Endothelial cell of umbilical vein (primary cell): ENCODE data around the gene OXA1L. TPM values are rescaled to one million over a fixed set of nuclear protein-coding genes. Genes with fewer than 3 reads are reported as not detected.
A peak's percentile ranks its signal among the peaks of the same experiment; 100 is the strongest.

Experiments
- BruUV-seq: library from RNA; stranded (reverse); fragments of 400-500 nt; replicated peaks from 2 replicates; lab custom pipeline; 2021; lab: Mats Ljungman, UMichigan
- CTCF ChIA-PET: fragments of 300-600, 350-600 bp; sonication (Branson Sonifier 250); formaldehyde crosslinking; loops from one replicate; lab custom pipeline; 2021; ENCODE audit warnings: antibody characterized with exemption, inconsistent platforms; lab: Charles Lee
- POLR2A ChIA-PET: fragments of 300-600, 350-600 bp; sonication (Branson Sonifier 250); formaldehyde crosslinking; loops from one replicate; lab custom pipeline; 2021; ENCODE audit warnings: antibody characterized with exemption, inconsistent platforms; lab: Charles Lee
- DNase-seq: peaks from one replicate; pipeline ENCODE4 v3.0.0-alpha.2; 2011; ENCODE audit warnings: low read depth, low spot score
- FAIRE-seq: peaks from 2 replicates; lab custom pipeline; 2011; peaks lifted over from hg19 to GRCh38; lab: Jason Lieb, UNC
- H2AFZ ChIP-seq: 2 replicates; pipeline ENCODE4 v1.6.0; 2012; ENCODE audit warnings: low read depth, low read length, control low read depth, inconsistent platforms
- H3K27ac ChIP-seq: 2 replicates; pipeline ENCODE4 v1.5.1; 2011; ENCODE audit warnings: low read depth, mild to moderate bottlenecking, control low read depth, low read length, moderate library complexity; ENCODE audit not compliant: insufficient read depth
- H3K27me3 ChIP-seq, 2 experiments: 2 replicates each; pipeline versions ENCODE4 v1.6.0 to v1.6.1; 2011; ENCODE audit warnings: low read length in 2 of 2, mixed read lengths in 1 of 2; ENCODE audit not compliant: control insufficient read depth in 2 of 2, insufficient read depth in 2 of 2
- H3K36me3 ChIP-seq, 2 experiments: 2 replicates in 1 of 2; 3 replicates in 1 of 2; pipeline ENCODE4 v1.5.1; 2011; ENCODE audit warnings: low read length in 2 of 2, mild to moderate bottlenecking in 1 of 2, moderate library complexity in 1 of 2; ENCODE audit not compliant: control insufficient read depth in 2 of 2, insufficient read depth in 2 of 2; ENCODE audit errors: extremely low read depth in 1 of 2
- H3K4me1 ChIP-seq: 3 replicates; pipeline ENCODE4 v1.5.1; 2011; ENCODE audit warnings: mild to moderate bottlenecking, low read length; ENCODE audit not compliant: control insufficient read depth, insufficient read depth; ENCODE audit errors: extremely low read depth
- H3K4me2 ChIP-seq: 2 replicates; pipeline ENCODE4 v1.6.1; 2011; ENCODE audit warnings: low read length, control low read depth, mixed read lengths; ENCODE audit not compliant: insufficient read depth
- H3K4me3 ChIP-seq, 3 experiments: fragments of 200-600 bp in 1 of 3; sonication (generic), shearing (Covaris generic) in 1 of 3; replicated peaks in 1 of 3; 2 replicates each; pipeline ENCODE4 v1.5.1; 2011 to 2016; ENCODE audit warnings: control low read depth in 3 of 3, low read length in 3 of 3, mild to moderate bottlenecking in 2 of 3, inconsistent platforms in 1 of 3, low read depth in 1 of 3, moderate library complexity in 1 of 3; ENCODE audit not compliant: insufficient read depth in 1 of 3
- H3K79me2 ChIP-seq: 2 replicates; pipeline ENCODE4 v1.6.0; 2012; ENCODE audit warnings: low read length, inconsistent platforms; ENCODE audit not compliant: control insufficient read depth, insufficient read depth
- H3K9ac ChIP-seq: replicated peaks from 2 replicates; pipeline ENCODE3; 2011; ENCODE audit warnings: low read length, control low read depth; ENCODE audit not compliant: insufficient read depth; ENCODE audit errors: extremely low read depth
- H3K9me1 ChIP-seq: replicated peaks from 3 replicates; pipeline ENCODE4 v1.6.0; 2011; ENCODE audit warnings: mild to moderate bottlenecking, low read length; ENCODE audit not compliant: control insufficient read depth, insufficient read depth; ENCODE audit errors: extremely low read depth
- H3K9me3 ChIP-seq: replicated peaks from 2 replicates; pipeline ENCODE4 v1.5.1; 2012; ENCODE audit warnings: low read length, inconsistent platforms; ENCODE audit not compliant: control insufficient read depth, insufficient read depth
- H4K20me1 ChIP-seq: replicated peaks from 2 replicates; pipeline ENCODE3; 2011; ENCODE audit warnings: mild to moderate bottlenecking, low read length; ENCODE audit not compliant: control insufficient read depth, insufficient read depth; ENCODE audit errors: extremely low read depth
- CTCF ChIP-seq, 2 donors: IDR thresholded peaks; 1 replicate in 1 of 2; 2 replicates in 1 of 2; pipeline ENCODE4 v1.5.1; 2011; ENCODE audit warnings: low read length in 2 of 2, mild to moderate bottlenecking in 2 of 2, moderate library complexity in 2 of 2, control low read depth in 1 of 2, inconsistent platforms in 1 of 2, low read depth in 1 of 2; ENCODE audit not compliant: insufficient read depth in 1 of 2; ENCODE audit errors: extremely low read depth in 1 of 2
- EZH2 ChIP-seq: IDR thresholded peaks from 2 replicates; pipeline ENCODE4 v1.6.1; 2012; ENCODE audit warnings: borderline replicate concordance, low read depth, mild to moderate bottlenecking, moderate library complexity, low read length, inconsistent platforms; ENCODE audit not compliant: severe bottlenecking
- FOS ChIP-seq: IDR thresholded peaks from 2 replicates; pipeline ENCODE4 v1.6.1; 2011; ENCODE audit warnings: mild to moderate bottlenecking, low read length, moderate library complexity, borderline replicate concordance; ENCODE audit not compliant: insufficient read depth
- GATA2 ChIP-seq: IDR thresholded peaks from 2 replicates; pipeline ENCODE4 v1.7.0; 2011; ENCODE audit warnings: low read depth, mild to moderate bottlenecking, moderate library complexity, mixed read lengths, low read length; ENCODE audit not compliant: insufficient read length, insufficient read depth
- JUN ChIP-seq: IDR thresholded peaks from 2 replicates; pipeline ENCODE4 v1.6.1; 2011; ENCODE audit warnings: borderline replicate concordance, low read depth; ENCODE audit not compliant: insufficient read length, insufficient read depth
- MAX ChIP-seq: IDR thresholded peaks from 2 replicates; pipeline ENCODE4 v1.6.1; 2011; ENCODE audit not compliant: insufficient read depth, insufficient read length
- MYC ChIP-seq: IDR thresholded peaks from one replicate; pipeline ENCODE4 v1.6.1; 2011; ENCODE audit warnings: mild to moderate bottlenecking, low read depth, low read length
- POLR2A ChIP-seq: IDR thresholded peaks from 2 replicates; pipeline ENCODE4 v1.6.1; 2012; ENCODE audit warnings: low read depth, mild to moderate bottlenecking, control low read depth, low read length
- POLR2AphosphoS5 ChIP-seq: IDR thresholded peaks from 2 replicates; pipeline ENCODE4 v1.6.1; 2012; ENCODE audit warnings: low read depth, mild to moderate bottlenecking, control low read depth, low read length, moderate library complexity; ENCODE audit not compliant: insufficient read depth
- dilution Hi-C: fragments of 300-500 bp; cut with MboI; formaldehyde crosslinking; loops from one replicate; pipeline ENCODE4 v1.15.0; 2019; ENCODE audit warnings: low sequenced_read_pairs; ENCODE audit not compliant: extremely low pct_ligation_motif_present
- intact Hi-C: fragments of 100-400 bp; cut with micrococcal nuclease; formaldehyde crosslinking; loops from one replicate; pipeline ENCODE4 v1.10.0; 2022
- polyA plus RNA-seq, 4 experiments: library from polyadenylated mRNA; depleted of rRNA in 3 of 4; stranded (reverse) in 3 of 4; unstranded in 1 of 4; fragments of >200 nt; gene quantifications; 2 replicates each; pipeline versions ENCODE4 v1.2.1 to v1.2.3, GENCODE V29; 2011 to 2012; ENCODE audit warnings: missing spikeins in 1 of 4
- total RNA-seq: library from RNA; stranded (reverse); gene quantifications from 2 replicates; pipeline ENCODE4 v1.2.3, GENCODE V29; 2021

OXA1L gene
- total and polyA plus RNA-seq, 2 donors (not counting 3 experiments of a cell fraction or from before 2014, with no cell fraction given) = 212 to 294 TPM

GRCh38 chr14:22733829-22734228 is 32.7 kb upstream of the OXA1L start:
- Histone ChIP-seq H3K9me3 (no peaks in the 10 kb centered on the region), H3K9ac (no peak overlapping the region), H3K79me2 (no peaks in the 10 kb centered on the region), H3K27me3 (no peaks in the 10 kb centered on the region), H2AFZ (peak overlapping the region; percentile 1), H3K36me3 (no peaks in the 10 kb centered on the region), H4K20me1 (no peaks in the 10 kb centered on the region), H3K4me3 (no peak overlapping the region), H3K27ac (no peak overlapping the region), H3K4me1 (peaks cover 4% of the 10 kb centered on the region), H3K9me1 (no peaks in the 10 kb centered on the region), H3K4me2 (no peak overlapping the region)
- intact Hi-C loops = no loop called here
- FAIRE-seq = no peak
- DNase-seq = no peak
- no TSS peak for BruUV-seq
- ChIA-PET POLR2A (no interaction called here), CTCF (no interaction called here)
- dilution Hi-C loops = no loop called here
- TF ChIP-seq MAX (no peak), JUN (no peak), GATA2 (no peak), POLR2A (no peak), CTCF (IDR thresholded peaks at IDR 0.05; ENCODE audit: extremely low read depth in 1 of 2, insufficient read depth in 1 of 2, low read depth in 1 of 2, low read length in 2 of 2) (no peak), MYC (no peak), POLR2AphosphoS5 (no peak), EZH2 (no peak), FOS (no peak)
